Measurements from ENCODE around the gene DOP1B.

DOP1B gene

GRCh38 chr21:36205962-36206361 is 49.3 kb downstream of the DOP1B start:
- DNase-seq = no peak
